IMR-90 (cell line): ENCODE results near the gene CTPS2. TPM values are rescaled to one million over a fixed set of nuclear protein-coding genes. Genes with fewer than 3 reads are reported as not detected.
"Not testable (repeated sequence)": the region's sequence is repeated elsewhere in the genome, so short reads cannot be mapped to it uniquely, and the experiment has no call there.

ENCODE experiments used
- ATAC-seq: fragments of 200-7000 bp; cut with Tn5 transposase; 2 replicates; pipeline ENCODE4 v1.9.1; 2020; ENCODE audit warnings: low read depth, mild to moderate bottlenecking, moderate library complexity
- BruUV-seq: library from RNA; stranded (reverse); fragments of 400-500 nt; replicated peaks from 2 replicates; lab custom pipeline; 2021; lab: Mats Ljungman, UMichigan
- CTCF ChIA-PET: fragments of 300-600 bp; formaldehyde crosslinking; extraction: SDS; loops from one replicate; lab custom pipeline; 2021; ENCODE audit warnings: antibody characterized with exemption; lab: Yijun Ruan, JAX
- POLR2A ChIA-PET: fragments of 300-600 bp; sonication (Branson Sonifier 250); formaldehyde crosslinking; loops from one replicate; lab custom pipeline; 2022; ENCODE audit warnings: antibody characterized with exemption; ENCODE audit not compliant: unreplicated experiment; lab: Charles Lee
- DNase-seq: peaks from one replicate; pipeline ENCODE4 v3.0.0; 2013
- H2AFZ ChIP-seq: replicated peaks from 2 replicates; pipeline ENCODE3; 2013; ENCODE audit warnings: low read length, mild to moderate bottlenecking; ENCODE audit not compliant: poor library complexity
- H2AK5ac ChIP-seq: 2 replicates; pipeline ENCODE4 v1.6.1; 2013; ENCODE audit warnings: low read depth, low read length, inconsistent platforms
- H2AK9ac ChIP-seq: replicated peaks from 2 replicates; pipeline ENCODE3; 2013; ENCODE audit warnings: mild to moderate bottlenecking, low read depth, low read length, moderate library complexity; ENCODE audit not compliant: poor library complexity
- H2BK120ac ChIP-seq: 2 replicates; pipeline ENCODE4 v1.6.1; 2013; ENCODE audit warnings: low read depth, low read length, inconsistent platforms
- H2BK15ac ChIP-seq: 3 replicates; pipeline ENCODE4 v1.6.1; 2013; ENCODE audit warnings: low read depth, low read length, inconsistent platforms
- H2BK20ac ChIP-seq: 2 replicates; pipeline ENCODE4 v1.6.1; 2013; ENCODE audit warnings: low read depth, mild to moderate bottlenecking, inconsistent platforms, low read length, moderate library complexity
- H2BK5ac ChIP-seq: 2 replicates; pipeline ENCODE4 v1.6.1; 2013; ENCODE audit warnings: mild to moderate bottlenecking, low read depth, low read length, inconsistent platforms; ENCODE audit not compliant: poor library complexity, severe bottlenecking
- H3K14ac ChIP-seq: replicated peaks from 2 replicates; pipeline ENCODE4 v1.6.1; 2013; ENCODE audit warnings: low read depth, low read length, inconsistent platforms
- H3K18ac ChIP-seq: 2 replicates; pipeline ENCODE4 v1.6.1; 2013; ENCODE audit warnings: low read depth, low read length, control low read depth
- H3K23ac ChIP-seq: 2 replicates; pipeline ENCODE4 v1.6.1; 2013; ENCODE audit warnings: low read depth, low read length, inconsistent platforms
- H3K27ac ChIP-seq: 2 replicates; pipeline ENCODE4 v1.5.1; 2013; ENCODE audit warnings: mild to moderate bottlenecking, control low read depth, low read length; ENCODE audit not compliant: insufficient read depth
- H3K27me3 ChIP-seq: 2 replicates; pipeline ENCODE4 v1.6.1; 2013; ENCODE audit warnings: low read length; ENCODE audit not compliant: control insufficient read depth, insufficient read depth
- H3K36me3 ChIP-seq: 2 replicates; pipeline ENCODE4 v1.6.1; 2013; ENCODE audit warnings: low read length, mixed read lengths; ENCODE audit not compliant: control insufficient read depth, insufficient read depth
- H3K4ac ChIP-seq: 2 replicates; pipeline ENCODE4 v1.6.1; 2013; ENCODE audit warnings: low read depth, low read length, inconsistent platforms
- H3K4me1 ChIP-seq: 2 replicates; pipeline ENCODE4 v1.6.1; 2013; ENCODE audit warnings: low read length, mixed read lengths; ENCODE audit not compliant: control insufficient read depth, insufficient read depth
- H3K4me2 ChIP-seq: 2 replicates; pipeline ENCODE4 v1.6.1; 2013; ENCODE audit warnings: low read depth, mild to moderate bottlenecking, control low read depth, low read length, moderate library complexity
- H3K4me3 ChIP-seq: 2 replicates; pipeline ENCODE4 v1.5.1; 2013; ENCODE audit warnings: low read depth, mild to moderate bottlenecking, control low read depth, low read length, moderate library complexity; ENCODE audit not compliant: insufficient read depth
- H3K56ac ChIP-seq: 2 replicates; pipeline ENCODE4 v1.6.1; 2013; ENCODE audit warnings: low read length, inconsistent platforms; ENCODE audit not compliant: insufficient read depth; ENCODE audit errors: extremely low read depth
- H3K79me1 ChIP-seq, 2 experiments: 2 replicates each; pipeline ENCODE4 v1.6.1; 2013; ENCODE audit warnings: low read length in 2 of 2, inconsistent platforms in 1 of 2, low read depth in 1 of 2
- H3K9ac ChIP-seq: 2 replicates; pipeline ENCODE4 v1.6.1; 2013; ENCODE audit warnings: low read depth, low read length, control low read depth
- H3K9me1 ChIP-seq: 2 replicates; pipeline ENCODE4 v1.6.1; 2013; ENCODE audit warnings: low read length, inconsistent platforms; ENCODE audit not compliant: insufficient read depth
- H3K9me3 ChIP-seq: 2 replicates; pipeline ENCODE4 v1.6.1; 2013; ENCODE audit warnings: low read length; ENCODE audit not compliant: control insufficient read depth, insufficient read depth
- H4K20me1 ChIP-seq: 2 replicates; pipeline ENCODE4 v1.6.1; 2013; ENCODE audit warnings: low read length, inconsistent platforms; ENCODE audit not compliant: insufficient read depth
- H4K5ac ChIP-seq: 2 replicates; pipeline ENCODE4 v1.6.1; 2013; ENCODE audit warnings: mild to moderate bottlenecking, low read depth, low read length, control low read depth
- H4K8ac ChIP-seq, 2 experiments: 2 replicates each; pipeline ENCODE4 v1.6.1; 2013; ENCODE audit warnings: low read depth in 2 of 2, low read length in 2 of 2, control low read depth in 1 of 2, inconsistent platforms in 1 of 2
- H4K91ac ChIP-seq: 2 replicates; pipeline ENCODE4 v1.6.1; 2013; ENCODE audit warnings: low read depth, low read length, inconsistent platforms; ENCODE audit not compliant: insufficient read depth
- WGBS, 2 experiments: methylation state at CpG; one replicate each; pipeline versions ENCODE4 v1.1.5 to v1.1.7; 2013; ENCODE audit warnings: missing lambda C conversion rate in 2 of 2; ENCODE audit not compliant: insufficient read length in 1 of 2; ENCODE audit errors: extremely low coverage in 2 of 2; 5-methylcytosine and 5-hydroxymethylcytosine counted together
- dilution Hi-C: fragments of 300-500 bp; cut with HindIII; formaldehyde crosslinking; loops from one replicate; pipeline ENCODE4 v1.14.3; 2018; ENCODE audit warnings: low sequenced_read_pairs; ENCODE audit not compliant: unreplicated experiment
- in situ Hi-C: fragments of 300-500 bp; cut with MboI; formaldehyde crosslinking; loops from 3 replicates; pipeline ENCODE4 v1.14.3; 2019; ENCODE audit warnings: low sequenced_read_pairs, inconsistent platforms, mixed read lengths
- intact Hi-C: fragments of 100-400 bp; cut with micrococcal nuclease; formaldehyde crosslinking; loops from 2 replicates; pipeline ENCODE4 v1.10.0; 2022
- polyA plus RNA-seq, 3 experiments: library from polyadenylated mRNA; depleted of rRNA; stranded (reverse); fragments of >200 nt; gene quantifications; 2 replicates each; pipeline ENCODE4 v1.2.3, GENCODE V29; 2012; ENCODE audit warnings: low replicate concordance in 1 of 3
- total RNA-seq: library from RNA; depleted of rRNA; stranded (reverse); fragments of >200 nt; gene quantifications from 2 replicates; pipeline ENCODE4 v1.2.3, GENCODE V29; 2012
- TF ChIP-seq, protein P1 (sequence below): fragments of 150-350 bp; IDR thresholded peaks from 2 replicates; pipeline ENCODE4 v1.6.1; 2016; ENCODE audit warnings: low read depth, mild to moderate bottlenecking, low read length, moderate library complexity, borderline replicate concordance

CTPS2 gene
- total and polyA plus RNA-seq, 2 of the 4 experiments (the other 2 are of a cell fraction): 6.0 to 13.1 TPM

DNA sequence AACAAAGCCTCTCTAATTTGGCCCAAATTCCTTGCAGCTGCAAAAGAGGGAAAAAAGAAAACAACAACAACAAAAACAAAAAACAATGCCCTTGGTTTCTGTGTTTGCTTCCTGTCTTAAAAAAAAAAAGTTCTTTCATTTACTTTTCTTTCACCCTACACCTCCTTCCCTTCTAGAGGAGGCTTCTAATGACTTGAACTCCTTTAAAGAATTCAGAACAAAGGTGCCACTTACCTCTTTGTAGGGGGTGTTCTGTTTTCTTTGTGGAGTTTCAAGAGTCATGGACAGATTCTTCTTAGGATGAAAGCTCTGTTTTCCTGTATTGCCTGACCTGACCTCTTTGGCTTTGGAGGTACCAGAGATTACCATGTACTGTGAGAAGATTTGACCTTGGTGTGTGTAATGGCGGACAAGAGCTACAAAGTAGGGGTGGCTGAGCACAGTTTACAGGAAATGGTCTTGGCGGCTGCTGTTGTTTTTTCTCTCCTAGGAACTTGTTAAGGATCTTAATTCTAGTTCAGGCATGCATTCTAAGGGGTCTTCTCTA, 134.9 kb downstream of the CTPS2 start (continued):
- TF ChIP-seq, protein P1, sequence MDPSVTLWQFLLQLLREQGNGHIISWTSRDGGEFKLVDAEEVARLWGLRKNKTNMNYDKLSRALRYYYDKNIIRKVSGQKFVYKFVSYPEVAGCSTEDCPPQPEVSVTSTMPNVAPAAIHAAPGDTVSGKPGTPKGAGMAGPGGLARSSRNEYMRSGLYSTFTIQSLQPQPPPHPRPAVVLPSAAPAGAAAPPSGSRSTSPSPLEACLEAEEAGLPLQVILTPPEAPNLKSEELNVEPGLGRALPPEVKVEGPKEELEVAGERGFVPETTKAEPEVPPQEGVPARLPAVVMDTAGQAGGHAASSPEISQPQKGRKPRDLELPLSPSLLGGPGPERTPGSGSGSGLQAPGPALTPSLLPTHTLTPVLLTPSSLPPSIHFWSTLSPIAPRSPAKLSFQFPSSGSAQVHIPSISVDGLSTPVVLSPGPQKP: no peak

DNA sequence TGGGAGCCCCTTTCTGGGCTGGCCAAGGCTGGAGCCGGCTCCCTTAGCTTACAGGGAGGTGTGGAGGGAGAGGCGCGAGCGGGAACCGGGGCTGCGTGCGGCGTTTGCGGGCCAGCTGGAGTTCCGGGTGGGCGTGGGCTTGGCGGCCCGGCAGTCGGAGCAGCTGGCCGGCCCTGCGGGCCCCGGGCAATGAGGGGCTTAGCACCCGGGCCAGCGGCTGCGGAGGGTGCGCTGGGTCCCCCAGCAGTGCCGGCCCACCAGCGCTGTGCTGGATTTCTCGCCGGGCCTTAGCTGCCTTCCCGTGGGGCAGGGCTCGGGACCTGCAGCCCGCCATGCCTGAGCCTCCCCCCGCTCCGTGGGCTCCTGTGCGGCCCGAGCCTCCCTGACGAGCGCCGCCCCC, 137.1 kb downstream of the CTPS2 start:
- H3K23ac ChIP-seq, H3K9me3 ChIP-seq, H2BK15ac ChIP-seq, H2BK5ac ChIP-seq, H3K56ac ChIP-seq, DNase-seq, H3K36me3 ChIP-seq, BruUV-seq, H4K8ac ChIP-seq, H3K4ac ChIP-seq, POLR2A ChIA-PET, H2AK9ac ChIP-seq, H3K27ac ChIP-seq, H3K18ac ChIP-seq, H2BK20ac ChIP-seq, H2AFZ ChIP-seq, H3K4me2 ChIP-seq, H2BK120ac ChIP-seq, H3K4me1 ChIP-seq, H4K20me1 ChIP-seq, H3K14ac ChIP-seq, H3K4me3 ChIP-seq, H2AK5ac ChIP-seq, H3K27me3 ChIP-seq, CTCF ChIA-PET, H4K91ac ChIP-seq, ATAC-seq, H4K5ac ChIP-seq, H3K9me1 ChIP-seq, H3K79me1 ChIP-seq, H3K9ac ChIP-seq, in situ Hi-C loops, dilution Hi-C loops: not testable (repeated sequence)
- intact Hi-C loops: loop anchor here (5.0 kb wide), 1 partner anchor 477 kb away; no protein-coding TSS in a partner anchor
- 95% methylated on average over 7 of the region's 35 CpGs; no CpG with 5 or more reads in 1 of the 2 experiments for WGBS, 2 experiments
